ENCODE measurements around the gene GYG2. TPM values are rescaled to one million over a fixed set of nuclear protein-coding genes. Genes with fewer than 3 reads are reported as not detected.
"Not testable (repeated sequence)": the region's sequence is repeated elsewhere in the genome, so short reads cannot be mapped to it uniquely, and the experiment has no call there.

Gene GYG2
- total RNA-seq, 4 donors from 2014 or later: 0.89 to 6.6 (median 2.1) TPM

DNA sequence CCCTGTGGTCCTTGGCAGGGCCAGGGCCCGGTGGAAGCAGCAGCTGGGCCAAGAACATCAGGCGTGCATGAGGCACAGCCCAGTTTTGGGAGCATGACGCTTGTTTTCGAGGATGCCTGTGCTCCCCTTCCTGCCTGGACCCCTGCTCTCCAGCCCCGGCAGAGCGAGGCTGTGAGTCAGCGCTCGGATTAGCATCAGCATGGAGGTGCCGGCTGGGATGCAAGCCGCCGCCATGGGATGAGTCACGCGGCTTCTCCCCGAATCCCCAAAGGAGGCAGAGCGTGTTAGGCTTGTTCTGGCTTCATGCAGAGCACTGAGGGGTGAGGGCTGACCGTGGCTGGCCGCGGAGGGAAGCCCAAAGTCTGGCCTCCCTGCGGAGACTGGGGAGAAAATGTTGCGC is 23.9 kb upstream of the GYG2 start:
- H3K9me3 ChIP-seq; intact Hi-C loops (cut with DNase I); H3K4me3 ChIP-seq (replicated peaks in 1 of 3); H3K27ac ChIP-seq; H3K36me3 ChIP-seq; H3K4me1 ChIP-seq; H3K27me3 ChIP-seq: not testable (repeated sequence)
- 71% methylated on average over 10 of the region's 20 CpGs; no CpG with 5 or more reads in 1 of the 2 donors for WGBS, 2 donors
- peak in 1 of 2 donors; percentile 2 for DNase-seq

DNA sequence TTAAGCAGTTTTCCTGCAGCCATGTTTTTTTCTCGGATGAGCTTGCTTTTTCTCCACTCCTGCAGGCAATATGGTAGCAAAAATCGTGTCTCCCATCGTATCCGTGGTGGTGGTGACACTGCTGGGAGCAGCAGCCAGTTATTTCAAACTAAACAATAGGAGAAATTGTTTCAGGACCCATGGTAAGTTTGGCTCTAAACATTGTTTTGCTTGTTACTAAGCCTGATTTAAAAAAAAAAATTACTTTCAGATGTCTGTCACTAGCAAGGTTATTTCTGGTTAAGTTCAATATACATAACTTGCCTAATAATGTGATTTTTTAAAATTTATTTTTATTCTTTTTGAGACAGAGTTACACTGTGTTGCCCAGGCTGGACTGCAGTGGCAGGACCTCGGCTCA is 17.5 kb upstream of the GYG2 start:
- no peaks in the 10 kb centered on the region for H3K9me3 ChIP-seq
- H3K4me1 ChIP-seq: no peaks in the 10 kb centered on the region
- intact Hi-C loops (cut with DNase I): loop anchor here (10.0 kb wide), 1 partner anchor 166 kb away; no protein-coding TSS in a partner anchor
- TF ChIP-seq, protein P1, sequence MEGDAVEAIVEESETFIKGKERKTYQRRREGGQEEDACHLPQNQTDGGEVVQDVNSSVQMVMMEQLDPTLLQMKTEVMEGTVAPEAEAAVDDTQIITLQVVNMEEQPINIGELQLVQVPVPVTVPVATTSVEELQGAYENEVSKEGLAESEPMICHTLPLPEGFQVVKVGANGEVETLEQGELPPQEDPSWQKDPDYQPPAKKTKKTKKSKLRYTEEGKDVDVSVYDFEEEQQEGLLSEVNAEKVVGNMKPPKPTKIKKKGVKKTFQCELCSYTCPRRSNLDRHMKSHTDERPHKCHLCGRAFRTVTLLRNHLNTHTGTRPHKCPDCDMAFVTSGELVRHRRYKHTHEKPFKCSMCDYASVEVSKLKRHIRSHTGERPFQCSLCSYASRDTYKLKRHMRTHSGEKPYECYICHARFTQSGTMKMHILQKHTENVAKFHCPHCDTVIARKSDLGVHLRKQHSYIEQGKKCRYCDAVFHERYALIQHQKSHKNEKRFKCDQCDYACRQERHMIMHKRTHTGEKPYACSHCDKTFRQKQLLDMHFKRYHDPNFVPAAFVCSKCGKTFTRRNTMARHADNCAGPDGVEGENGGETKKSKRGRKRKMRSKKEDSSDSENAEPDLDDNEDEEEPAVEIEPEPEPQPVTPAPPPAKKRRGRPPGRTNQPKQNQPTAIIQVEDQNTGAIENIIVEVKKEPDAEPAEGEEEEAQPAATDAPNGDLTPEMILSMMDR (IDR thresholded peaks at IDR 0.05): no peak
- no peak for TF ChIP-seq POLR2A (IDR thresholded peaks at IDR 0.05)
- H3K4me3 ChIP-seq (replicated peaks in 1 of 3): no peak overlapping the region
- no peaks in the 10 kb centered on the region for H3K36me3 ChIP-seq
- no peaks in the 10 kb centered on the region for H3K27me3 ChIP-seq
- no peak overlapping the region for H3K27ac ChIP-seq
- 84 to 90% methylated on average over 5 of the region's 5 CpGs for WGBS, 2 donors
- DNase-seq: no peak

DNA sequence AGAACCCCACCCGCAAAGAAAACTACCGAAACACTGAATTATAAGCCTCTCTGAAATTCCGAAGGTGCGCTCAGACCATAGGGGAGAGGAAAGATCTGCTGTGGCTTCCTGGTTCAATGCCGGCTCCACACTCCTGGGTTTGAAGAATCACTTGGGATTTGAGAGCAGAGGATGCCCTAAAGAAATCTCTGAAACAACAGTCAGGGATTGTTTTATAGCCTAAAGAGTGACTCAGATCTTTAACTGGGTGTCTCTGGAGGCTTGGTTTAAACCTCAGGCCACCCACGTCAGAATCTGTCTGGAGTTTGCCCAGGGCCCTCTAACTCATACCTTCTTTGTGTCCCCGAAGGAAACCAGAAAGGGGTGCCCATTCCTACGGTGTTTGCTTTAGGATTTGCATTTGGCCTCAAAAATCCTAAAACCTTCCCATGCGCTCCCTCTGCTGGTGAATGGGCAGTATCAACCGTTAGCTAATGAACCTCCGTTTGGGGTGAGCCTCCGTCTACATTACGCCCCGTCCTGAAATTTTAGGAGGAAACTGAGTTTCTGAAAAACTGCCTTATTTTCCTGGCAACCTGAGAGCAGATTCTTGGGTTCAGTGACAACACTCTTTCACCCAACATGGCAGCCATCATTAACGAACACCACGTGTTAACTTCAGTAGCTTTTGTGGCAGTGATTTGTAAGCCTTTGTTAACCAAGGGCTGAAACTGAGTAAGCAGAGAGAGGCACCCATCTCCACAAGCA is 16.4 kb upstream of the GYG2 start:
- not testable (repeated sequence) for H3K9me3 ChIP-seq; H3K4me1 ChIP-seq; H3K4me3 ChIP-seq (replicated peaks in 1 of 3); H3K27ac ChIP-seq; H3K27me3 ChIP-seq; H3K36me3 ChIP-seq
- intact Hi-C loops (cut with DNase I): loop anchor here (10.0 kb wide), 1 partner anchor 168 kb away; no protein-coding TSS in a partner anchor
- TF ChIP-seq, protein P1 (IDR thresholded peaks at IDR 0.05): peak in 5 of 6 experiments; percentile 17 to 60 (median 38)
- WGBS, 2 donors: 30 to 54% methylated on average over 7 to 13 of the region's 16 CpGs
- DNase-seq: peak; percentile 12 to 25

DNA sequence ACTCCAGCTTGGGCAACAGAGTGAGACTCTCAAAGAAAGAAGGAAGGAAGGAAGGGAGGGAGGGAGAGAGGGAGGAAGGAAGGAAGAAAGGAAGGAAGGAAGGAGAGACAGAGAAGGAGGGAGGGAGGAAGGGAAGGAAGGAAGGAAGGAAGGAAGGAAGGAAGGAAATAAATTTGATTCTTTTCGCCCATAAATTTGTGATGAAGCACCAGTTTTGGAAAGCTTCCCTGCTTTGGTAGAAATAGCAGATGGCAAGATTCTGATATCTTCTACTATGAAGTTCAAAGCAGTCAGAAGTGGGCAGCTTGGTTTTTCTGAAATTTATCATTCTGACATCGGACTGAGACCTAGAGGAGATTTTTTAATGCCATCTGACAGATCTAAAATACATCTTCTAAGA is 11.7 kb upstream of the GYG2 start:
- DNase-seq: no peak
- TF ChIP-seq, protein P1 (IDR thresholded peaks at IDR 0.05): no peak
- no peak for TF ChIP-seq POLR2A (IDR thresholded peaks at IDR 0.05)
- intact Hi-C loops (cut with DNase I): loop anchor here (10.0 kb wide), 1 partner anchor 172 kb away; no protein-coding TSS in a partner anchor

DNA sequence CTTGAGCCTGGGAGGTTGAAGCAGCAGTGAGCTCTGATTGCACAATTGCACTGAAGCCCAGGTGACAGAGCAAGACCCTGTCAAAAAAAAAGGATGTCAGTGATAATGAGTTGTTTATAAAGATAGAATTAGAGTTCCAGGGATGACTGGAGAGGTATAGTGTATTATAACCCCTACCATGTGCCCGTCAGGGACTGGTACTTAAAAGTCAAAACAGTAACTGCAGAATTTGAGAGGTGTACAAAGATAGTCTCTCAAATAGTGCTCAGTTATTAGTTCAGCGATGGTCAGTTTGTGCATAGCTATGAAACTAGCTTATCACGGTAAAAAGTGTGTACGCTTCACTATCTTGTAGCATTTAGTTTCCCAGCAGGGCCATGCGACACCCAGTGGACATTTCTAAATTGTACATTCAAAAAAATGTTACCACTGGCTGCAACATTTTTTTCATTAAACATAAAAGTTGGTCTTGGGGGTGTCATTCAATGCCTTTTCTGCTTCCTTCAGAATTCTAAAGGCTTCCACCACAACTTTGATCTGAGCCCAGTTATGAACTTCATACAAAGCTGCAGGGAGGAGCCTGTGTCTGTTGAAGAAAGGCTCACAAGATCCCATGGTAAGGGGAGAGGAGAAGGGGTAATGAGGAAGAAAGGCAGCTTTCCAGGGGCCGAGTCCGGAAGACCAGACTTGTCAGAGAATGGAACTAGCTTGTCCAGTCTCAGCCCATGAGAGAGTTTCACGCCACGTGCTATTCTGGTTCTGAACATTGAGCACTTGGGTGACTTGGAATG is 9.2 kb upstream of the GYG2 start:
- 67 to 70% methylated on average over 7 to 9 of the region's 9 CpGs for WGBS, 2 donors
- Histone ChIP-seq H3K9me3 (no peaks in the 10 kb centered on the region), H3K36me3 (no peaks in the 10 kb centered on the region), H3K27ac (no peak overlapping the region), H3K4me3 (replicated peaks in 1 of 3) (no peak overlapping the region), H3K4me1 (no peaks in the 10 kb centered on the region), H3K27me3 (no peaks in the 10 kb centered on the region)
- TF ChIP-seq POLR2A (IDR thresholded peaks at IDR 0.05): no peak
- TF ChIP-seq, protein P1 (IDR thresholded peaks at IDR 0.05): peak in 1 of 6 experiments; percentile 14
- intact Hi-C loops (cut with DNase I): loop anchor here (10.0 kb wide), 1 partner anchor 175 kb away; no protein-coding TSS in a partner anchor
- no peak for DNase-seq

More for the DNA sequence above, 11.7 kb upstream of the GYG2 start:
- Histone ChIP-seq H3K36me3 (no peaks in the 10 kb centered on the region), H3K4me1 (no peaks in the 10 kb centered on the region), H3K9me3 (no peaks in the 10 kb centered on the region), H3K4me3 (replicated peaks in 1 of 3) (no peak overlapping the region), H3K27ac (no peak overlapping the region), H3K27me3 (no peaks in the 10 kb centered on the region)
- WGBS, 2 donors: 73 to 83% methylated on average over 2 of the region's 2 CpGs

Data from thyroid gland (tissue), 4 donors.